Measurements from ENCODE around the gene HOXA9.

HOXA9 gene

DNA sequence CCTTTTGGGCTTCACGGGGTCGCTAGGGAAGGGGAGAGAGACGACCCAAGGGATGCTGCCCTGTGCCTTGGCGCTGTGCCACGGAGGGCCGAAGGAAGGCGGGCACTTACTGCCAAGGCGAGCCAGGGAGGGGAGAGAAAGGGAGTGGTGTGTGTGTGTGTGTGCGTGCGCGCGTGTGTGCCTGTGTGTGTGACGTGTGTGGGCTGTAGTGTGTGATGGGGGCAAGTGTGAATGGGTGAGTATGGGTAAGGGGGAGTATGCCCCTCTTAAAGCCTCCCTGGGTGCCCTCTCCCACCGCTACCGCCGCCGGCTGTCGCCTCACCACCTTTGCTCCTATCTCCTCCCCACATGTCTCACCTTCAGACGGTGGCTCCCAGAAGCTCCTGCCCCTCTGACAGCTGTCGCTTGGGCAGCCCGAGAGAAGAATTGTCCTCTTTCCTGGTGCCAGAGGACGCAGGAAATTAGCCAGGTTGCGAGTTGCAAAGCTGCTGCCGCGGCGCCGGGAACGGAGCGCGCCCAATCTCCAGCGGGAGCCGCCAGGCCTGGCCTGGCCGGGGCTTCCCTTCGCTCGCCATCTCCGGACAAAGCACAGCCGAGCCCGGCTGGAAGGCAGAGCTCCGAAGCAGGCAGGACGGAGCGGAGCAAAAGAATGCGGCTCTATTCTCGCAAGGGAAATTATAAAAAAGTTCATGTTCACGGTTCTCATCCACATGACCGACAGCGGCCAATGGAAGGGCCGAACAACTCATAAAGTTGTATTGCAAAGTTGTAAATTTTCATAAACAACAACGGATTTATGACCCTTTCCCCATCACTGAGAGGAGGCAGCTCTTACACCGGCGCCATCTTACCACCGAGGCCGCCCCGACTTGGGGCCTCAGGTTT, 13.2 kb downstream of the HOXA9 start, which contains the start of gene HOXA3:
Gene HOXA3 (minus strand): TSS at position 653 of the 885 bp plus-strand sequence. CDS start 41,943 bp downstream, outside the sequence.
- H3K27ac ChIP-seq (replicated peaks) = no peak within 1 kb of the TSS
- H3K27me3 ChIP-seq (ENCODE audit: insufficient read depth, poor library complexity, severe bottlenecking) = peaks cover 66% of the 10 kb centered on the region
- H3K4me3 ChIP-seq (replicated peaks; ENCODE audit: insufficient read depth, low read length) = peak within 1 kb of the TSS; percentile 44
- TF ChIP-seq SPI1 (IDR thresholded peaks at IDR 0.05; ENCODE audit: borderline replicate concordance, low read depth) (no peak), GABPA (IDR thresholded peaks at IDR 0.05; ENCODE audit: low read depth) (no peak), POLR2AphosphoS5 (IDR thresholded peaks at IDR 0.05; ENCODE audit: low read depth) (no peak)
- TF ChIP-seq, protein P1, sequence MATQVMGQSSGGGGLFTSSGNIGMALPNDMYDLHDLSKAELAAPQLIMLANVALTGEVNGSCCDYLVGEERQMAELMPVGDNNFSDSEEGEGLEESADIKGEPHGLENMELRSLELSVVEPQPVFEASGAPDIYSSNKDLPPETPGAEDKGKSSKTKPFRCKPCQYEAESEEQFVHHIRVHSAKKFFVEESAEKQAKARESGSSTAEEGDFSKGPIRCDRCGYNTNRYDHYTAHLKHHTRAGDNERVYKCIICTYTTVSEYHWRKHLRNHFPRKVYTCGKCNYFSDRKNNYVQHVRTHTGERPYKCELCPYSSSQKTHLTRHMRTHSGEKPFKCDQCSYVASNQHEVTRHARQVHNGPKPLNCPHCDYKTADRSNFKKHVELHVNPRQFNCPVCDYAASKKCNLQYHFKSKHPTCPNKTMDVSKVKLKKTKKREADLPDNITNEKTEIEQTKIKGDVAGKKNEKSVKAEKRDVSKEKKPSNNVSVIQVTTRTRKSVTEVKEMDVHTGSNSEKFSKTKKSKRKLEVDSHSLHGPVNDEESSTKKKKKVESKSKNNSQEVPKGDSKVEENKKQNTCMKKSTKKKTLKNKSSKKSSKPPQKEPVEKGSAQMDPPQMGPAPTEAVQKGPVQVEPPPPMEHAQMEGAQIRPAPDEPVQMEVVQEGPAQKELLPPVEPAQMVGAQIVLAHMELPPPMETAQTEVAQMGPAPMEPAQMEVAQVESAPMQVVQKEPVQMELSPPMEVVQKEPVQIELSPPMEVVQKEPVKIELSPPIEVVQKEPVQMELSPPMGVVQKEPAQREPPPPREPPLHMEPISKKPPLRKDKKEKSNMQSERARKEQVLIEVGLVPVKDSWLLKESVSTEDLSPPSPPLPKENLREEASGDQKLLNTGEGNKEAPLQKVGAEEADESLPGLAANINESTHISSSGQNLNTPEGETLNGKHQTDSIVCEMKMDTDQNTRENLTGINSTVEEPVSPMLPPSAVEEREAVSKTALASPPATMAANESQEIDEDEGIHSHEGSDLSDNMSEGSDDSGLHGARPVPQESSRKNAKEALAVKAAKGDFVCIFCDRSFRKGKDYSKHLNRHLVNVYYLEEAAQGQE (IDR thresholded peaks at IDR 0.05; ENCODE audit: insufficient replicate concordance, low read depth) = no peak
- TF ChIP-seq, protein P2, sequence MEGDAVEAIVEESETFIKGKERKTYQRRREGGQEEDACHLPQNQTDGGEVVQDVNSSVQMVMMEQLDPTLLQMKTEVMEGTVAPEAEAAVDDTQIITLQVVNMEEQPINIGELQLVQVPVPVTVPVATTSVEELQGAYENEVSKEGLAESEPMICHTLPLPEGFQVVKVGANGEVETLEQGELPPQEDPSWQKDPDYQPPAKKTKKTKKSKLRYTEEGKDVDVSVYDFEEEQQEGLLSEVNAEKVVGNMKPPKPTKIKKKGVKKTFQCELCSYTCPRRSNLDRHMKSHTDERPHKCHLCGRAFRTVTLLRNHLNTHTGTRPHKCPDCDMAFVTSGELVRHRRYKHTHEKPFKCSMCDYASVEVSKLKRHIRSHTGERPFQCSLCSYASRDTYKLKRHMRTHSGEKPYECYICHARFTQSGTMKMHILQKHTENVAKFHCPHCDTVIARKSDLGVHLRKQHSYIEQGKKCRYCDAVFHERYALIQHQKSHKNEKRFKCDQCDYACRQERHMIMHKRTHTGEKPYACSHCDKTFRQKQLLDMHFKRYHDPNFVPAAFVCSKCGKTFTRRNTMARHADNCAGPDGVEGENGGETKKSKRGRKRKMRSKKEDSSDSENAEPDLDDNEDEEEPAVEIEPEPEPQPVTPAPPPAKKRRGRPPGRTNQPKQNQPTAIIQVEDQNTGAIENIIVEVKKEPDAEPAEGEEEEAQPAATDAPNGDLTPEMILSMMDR (IDR thresholded peaks at IDR 0.05; ENCODE audit: insufficient read depth, low read length) = no peak
- no peak for DNase-seq (ENCODE audit: low read depth in 1 of 2, low spot score in 1 of 2)

DNA sequence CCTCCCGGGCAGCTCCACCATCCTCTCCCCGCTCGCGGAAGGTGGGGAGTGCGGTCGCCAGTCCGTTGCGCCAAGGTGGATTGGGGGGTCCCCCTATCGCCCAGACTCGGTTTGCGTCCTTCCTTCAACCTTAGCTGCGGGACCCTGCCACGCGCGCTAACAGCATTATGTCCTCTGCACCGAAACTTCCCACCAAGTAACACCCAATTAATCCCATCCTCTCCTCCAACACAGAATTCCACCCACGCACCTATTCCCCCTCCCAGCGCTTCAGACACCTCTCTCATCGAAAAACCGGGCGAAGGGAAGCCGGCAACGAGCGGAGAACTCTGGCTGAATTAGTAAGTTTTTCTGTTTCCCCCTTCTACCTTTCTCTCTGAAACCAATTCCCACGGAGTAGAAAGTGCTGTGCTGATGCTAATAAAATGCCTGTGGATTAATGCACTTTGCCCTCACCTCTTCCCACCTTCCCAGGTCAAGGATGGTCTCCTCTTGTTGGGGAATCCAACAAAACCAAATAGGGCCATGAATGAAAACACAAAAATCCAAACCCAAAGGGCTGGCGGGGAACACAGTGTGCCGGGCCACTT, 13.9 kb downstream of the HOXA9 start:
- peak overlapping the region; percentile 44 for H3K4me3 ChIP-seq (replicated peaks; ENCODE audit: insufficient read depth, low read length)
- DNase-seq (ENCODE audit: low read depth in 1 of 2, low spot score in 1 of 2) = no peak
- H3K27me3 ChIP-seq (ENCODE audit: insufficient read depth, poor library complexity, severe bottlenecking) = peaks cover 63% of the 10 kb centered on the region
- TF ChIP-seq, protein P1 (IDR thresholded peaks at IDR 0.05; ENCODE audit: insufficient replicate concordance, low read depth) = no peak
- TF ChIP-seq, protein P2 (IDR thresholded peaks at IDR 0.05; ENCODE audit: insufficient read depth, low read length) = no peak
- no peak for TF ChIP-seq SPI1 (IDR thresholded peaks at IDR 0.05; ENCODE audit: borderline replicate concordance, low read depth)
- no peak for TF ChIP-seq GABPA (IDR thresholded peaks at IDR 0.05; ENCODE audit: low read depth)
- no peak for TF ChIP-seq POLR2AphosphoS5 (IDR thresholded peaks at IDR 0.05; ENCODE audit: low read depth)
- H3K27ac ChIP-seq (replicated peaks) = no peak overlapping the region

DNA sequence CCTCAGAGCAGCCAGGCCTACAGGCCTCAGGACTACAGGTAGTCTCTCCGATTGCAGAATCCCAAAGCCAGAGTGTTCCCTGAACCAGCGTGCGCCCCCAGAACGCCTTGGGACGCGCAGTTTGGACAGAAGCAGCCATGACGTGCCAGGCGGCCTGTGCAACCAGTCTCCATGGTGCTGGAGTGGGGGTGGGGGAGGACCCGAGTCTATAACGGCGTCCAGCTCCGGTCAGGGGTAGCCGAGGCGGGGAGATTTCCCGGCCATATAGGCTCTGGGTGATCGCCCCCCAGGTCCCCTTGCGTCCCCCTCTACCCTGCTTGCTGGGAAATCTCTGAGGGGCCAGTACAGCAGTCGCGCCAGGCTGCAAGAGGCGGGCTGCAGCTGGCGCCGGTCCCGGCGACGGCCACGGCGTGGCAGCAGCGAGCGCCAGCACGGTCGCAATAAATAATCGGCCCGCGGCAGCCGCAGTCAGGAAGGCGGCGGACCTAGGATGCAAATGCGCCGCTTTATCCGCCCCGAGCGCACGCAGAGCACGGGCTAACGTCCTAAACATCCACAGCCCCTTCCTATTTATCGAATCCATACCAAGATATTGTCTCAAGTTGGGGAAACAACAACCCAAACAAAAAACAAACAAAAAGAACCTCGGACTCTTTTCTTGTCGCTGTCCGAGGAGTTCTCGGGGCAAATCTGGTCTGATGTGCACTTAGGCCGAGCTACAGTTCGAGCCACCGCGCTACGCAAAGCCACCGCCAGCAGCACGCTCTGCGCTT, 14.6 kb downstream of the HOXA9 start:
- DNase-seq (ENCODE audit: low read depth in 1 of 2, low spot score in 1 of 2) = peak in 1 of 2 experiments; percentile 60
- H3K27ac ChIP-seq (replicated peaks) = no peak overlapping the region

More for the DNA sequence above, 14.6 kb downstream of the HOXA9 start:
- Histone ChIP-seq H3K27me3 (ENCODE audit: insufficient read depth, poor library complexity, severe bottlenecking) (peaks cover 59% of the 10 kb centered on the region), H3K4me3 (replicated peaks; ENCODE audit: insufficient read depth, low read length) (peak overlapping the region; percentile 44)
- TF ChIP-seq, protein P1 (IDR thresholded peaks at IDR 0.05; ENCODE audit: insufficient replicate concordance, low read depth) = peak; percentile 84
- TF ChIP-seq GABPA (IDR thresholded peaks at IDR 0.05; ENCODE audit: low read depth) (no peak), POLR2AphosphoS5 (IDR thresholded peaks at IDR 0.05; ENCODE audit: low read depth) (0 out of 2 replicates have a peak, but pooled peaks have one; percentile 21), SPI1 (IDR thresholded peaks at IDR 0.05; ENCODE audit: borderline replicate concordance, low read depth) (no peak)
- TF ChIP-seq, protein P2 (IDR thresholded peaks at IDR 0.05; ENCODE audit: insufficient read depth, low read length) = peak; percentile 55
